Putamen (tissue), 1 donor: Measurements from ENCODE around the gene USB1.
"Not testable (repeated sequence)": the region's sequence is repeated elsewhere in the genome, so short reads cannot be mapped to it uniquely, and the experiment has no call there.

Experiments used
- DNase-seq: peaks from one replicate; pipeline ENCODE4 v3.0.0-alpha.2; 2016; ENCODE audit warnings: low spot score

Gene USB1

GRCh38 chr16:57969451-57970123 is 31.6 kb upstream of the USB1 start:
- DNase-seq, result no peak

DNA sequence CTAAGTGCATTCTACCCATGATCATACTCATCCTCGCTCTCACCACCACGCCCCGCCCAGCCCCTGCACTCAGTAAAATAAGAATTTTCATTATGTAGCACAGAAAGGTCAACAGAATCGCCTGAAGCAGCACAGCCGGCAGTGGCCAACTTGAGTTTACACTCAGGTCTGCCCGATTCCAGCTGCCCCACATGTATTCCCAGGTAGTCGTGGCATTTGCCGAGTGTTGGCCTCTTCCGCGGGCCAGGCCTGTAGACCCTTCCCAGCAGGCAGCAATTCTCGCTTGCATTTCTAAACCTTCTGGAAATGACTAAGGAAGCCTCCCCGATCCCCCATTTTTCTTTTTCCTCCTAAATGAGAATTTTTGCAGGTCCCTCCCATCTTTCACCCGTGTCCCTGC is 30.9 kb upstream of the USB1 start:
- no peak for DNase-seq

DNA sequence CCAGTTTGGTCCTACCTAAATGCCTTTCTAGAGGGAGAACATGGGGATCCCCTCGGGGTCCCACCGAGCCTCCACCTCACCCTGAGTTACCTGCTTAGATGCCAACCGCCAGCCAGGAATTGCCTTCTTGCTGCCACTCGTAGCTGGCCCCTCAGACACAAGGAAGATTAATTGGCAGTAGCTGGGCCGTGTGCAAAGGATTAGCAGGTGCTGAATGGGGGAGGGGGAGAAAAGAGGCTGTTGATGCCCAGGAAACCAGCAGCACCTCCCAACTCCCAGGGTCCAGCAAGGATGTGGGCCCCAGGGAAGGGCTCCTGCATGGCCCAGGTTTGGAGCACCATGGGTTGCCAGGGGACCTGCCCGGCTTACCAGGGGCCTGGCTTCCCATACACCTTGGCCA is 30.2 kb upstream of the USB1 start, which contains the start of gene CNGB1:
TSS of gene CNGB1 (minus strand) at position 159 of the 400 bp plus-strand sequence. CDS start 3,842 bp downstream, outside the sequence.
- DNase-seq, result no peak

- DNase-seq, result no peak
Measured at GRCh38 chr16:57971848-57972247, 29.4 kb upstream of the USB1 start.

GRCh38 chr16:57972306-57972705 is 28.9 kb upstream of the USB1 start:
- DNase-seq, result no peak

DNA sequence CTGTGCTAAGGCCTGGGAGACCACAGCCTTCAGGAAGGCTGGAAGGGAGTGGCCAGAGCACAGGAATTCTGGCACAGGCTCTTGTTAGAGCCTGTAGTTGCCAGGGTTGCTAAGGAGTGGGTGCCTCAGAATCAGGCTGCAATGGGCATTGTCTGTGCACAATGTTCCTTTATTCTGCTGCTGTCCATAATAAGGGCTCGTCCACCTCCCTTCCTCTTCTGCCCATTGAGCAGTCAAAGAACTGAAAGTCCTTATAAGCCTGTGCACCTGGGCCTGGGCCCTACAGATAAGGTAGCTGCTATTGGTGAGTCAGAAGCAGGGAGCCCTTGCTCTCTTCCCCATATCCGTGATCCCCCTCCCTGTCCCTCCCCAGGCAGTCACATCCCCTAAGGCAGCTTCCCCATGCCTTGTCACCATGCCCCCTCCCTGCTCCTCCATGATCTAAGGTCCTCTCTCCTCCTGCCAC is 24.8 kb upstream of the USB1 start:
- peak; percentile 64 for DNase-seq

DNA sequence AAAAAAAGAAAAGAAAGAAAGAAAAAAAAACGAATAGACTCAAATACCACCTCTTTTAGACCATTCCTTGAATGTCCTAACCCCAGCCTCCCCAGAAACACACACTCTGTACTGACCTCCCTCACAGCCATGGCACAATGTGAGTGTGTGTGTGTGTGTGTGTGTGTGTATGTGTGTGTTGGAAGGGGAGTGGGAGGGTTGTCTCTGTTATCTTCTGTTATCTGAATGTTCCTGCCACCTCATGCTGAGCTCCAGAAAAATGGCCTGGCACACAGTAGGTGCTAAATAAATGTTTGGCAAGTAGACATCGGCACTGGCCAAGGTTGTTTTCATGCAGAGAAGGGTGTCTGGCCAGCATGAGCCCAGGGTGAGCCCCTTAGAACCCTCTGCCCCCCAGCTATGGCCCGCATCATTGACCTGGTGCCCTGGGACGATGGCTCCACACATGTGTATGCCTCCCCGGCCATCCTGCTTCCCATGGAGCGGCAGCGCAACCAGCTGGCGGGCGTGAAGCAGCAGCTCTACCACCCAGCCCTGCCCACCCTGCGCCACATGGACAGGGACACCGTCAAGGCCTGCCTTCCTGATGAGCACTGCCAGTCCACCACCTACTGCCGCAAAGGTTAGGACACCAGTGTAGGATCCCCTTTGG is 23.7 kb upstream of the USB1 start:
- DNase-seq, result no peak

GRCh38 chr16:57978070-57978465 is 23.1 kb upstream of the USB1 start:
- not testable (repeated sequence) for DNase-seq

DNA sequence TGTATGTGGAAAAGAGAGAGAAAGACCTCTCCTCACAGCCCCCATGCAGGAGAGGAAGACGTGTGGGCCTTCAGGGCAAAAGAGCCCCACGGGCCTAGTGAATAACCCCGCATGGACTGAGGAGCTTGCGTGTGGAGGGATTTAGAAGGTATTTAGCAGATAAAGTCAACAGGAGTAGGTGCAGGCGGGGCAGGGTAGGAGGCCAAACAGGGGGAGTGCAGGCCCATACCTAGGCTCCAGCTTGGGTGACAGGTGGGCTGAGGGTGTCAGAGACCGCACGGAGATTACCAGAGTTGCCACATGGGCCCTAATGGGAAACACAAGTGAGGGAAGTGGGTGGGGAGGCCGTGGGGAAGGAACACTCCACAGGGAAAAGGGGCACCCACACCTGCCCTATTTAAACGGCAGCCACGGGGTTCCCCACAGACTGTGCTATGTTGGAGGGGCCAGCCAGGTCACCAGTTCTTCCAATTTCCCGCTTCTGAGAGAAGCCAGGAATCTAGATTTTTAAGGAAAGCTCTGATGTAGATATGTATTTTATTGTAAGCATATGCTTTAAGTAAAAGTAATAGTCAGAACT is 22.1 kb upstream of the USB1 start:
- DNase-seq, result no peak

GRCh38 chr16:57981636-57982035 is 19.6 kb upstream of the USB1 start:
- no peak for DNase-seq

DNA sequence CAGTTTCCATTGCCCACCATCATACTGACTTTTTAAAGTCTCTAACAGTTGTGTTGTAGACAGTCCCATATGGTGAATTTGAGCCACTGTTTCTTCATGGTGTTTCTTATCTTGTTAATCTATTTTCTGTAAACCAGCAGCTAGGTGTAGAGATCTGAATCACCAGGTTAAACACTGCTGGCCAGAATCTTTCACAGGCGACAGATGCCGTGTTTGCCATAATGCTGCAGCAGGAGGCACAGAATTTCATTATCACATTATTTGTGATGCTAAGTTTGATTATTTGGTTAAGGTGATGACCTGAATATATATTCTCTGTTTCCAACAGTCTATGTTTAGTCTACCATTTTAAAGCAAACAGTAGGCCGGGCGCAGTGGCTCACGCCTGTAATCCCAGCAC is 18.8 kb upstream of the USB1 start:
- no peak for DNase-seq

DNA sequence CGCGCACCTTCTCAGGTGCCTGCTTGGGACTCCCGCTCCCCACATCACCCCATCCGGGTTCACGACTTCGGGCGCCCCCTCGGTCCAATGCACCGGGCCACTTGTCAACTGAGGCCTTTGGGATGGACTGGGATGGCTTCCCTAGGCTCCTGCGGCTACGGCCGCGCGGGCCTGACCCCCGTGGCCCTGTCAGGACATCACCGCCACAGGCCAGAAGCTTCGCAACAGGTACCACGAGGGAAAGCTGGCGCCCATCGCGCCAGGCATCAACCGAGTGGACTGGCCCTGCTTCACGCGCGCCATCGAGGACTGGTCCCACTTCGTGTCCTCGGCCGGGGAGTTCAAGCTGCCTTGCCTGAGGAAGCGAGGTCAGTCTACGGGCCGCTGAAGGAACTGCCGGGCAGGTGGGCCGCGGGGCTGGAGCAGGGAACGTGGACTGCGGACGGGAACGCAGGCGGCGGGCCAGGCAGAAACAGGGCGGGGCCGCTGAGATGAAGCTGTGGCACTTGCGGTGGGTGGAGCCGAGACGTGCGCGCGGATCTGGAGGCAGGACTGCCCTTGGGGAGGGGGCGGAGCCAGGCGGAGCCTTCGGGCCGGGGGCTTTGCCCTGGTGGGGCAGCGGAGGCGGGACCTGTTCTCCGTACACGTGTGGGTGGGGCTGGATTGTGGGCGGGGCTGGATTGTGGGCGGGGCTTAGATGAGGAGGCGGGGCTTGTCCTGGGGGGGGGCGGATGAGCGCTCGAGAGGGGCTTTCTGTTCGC is 16.6 kb upstream of the USB1 start:
- no peak for DNase-seq

- DNase-seq, result no peak
Measured at GRCh38 chr16:57985204-57986181, 15.7 kb upstream of the USB1 start.

GRCh38 chr16:57986196-57986595 is 15.0 kb upstream of the USB1 start:
- no peak for DNase-seq

DNA sequence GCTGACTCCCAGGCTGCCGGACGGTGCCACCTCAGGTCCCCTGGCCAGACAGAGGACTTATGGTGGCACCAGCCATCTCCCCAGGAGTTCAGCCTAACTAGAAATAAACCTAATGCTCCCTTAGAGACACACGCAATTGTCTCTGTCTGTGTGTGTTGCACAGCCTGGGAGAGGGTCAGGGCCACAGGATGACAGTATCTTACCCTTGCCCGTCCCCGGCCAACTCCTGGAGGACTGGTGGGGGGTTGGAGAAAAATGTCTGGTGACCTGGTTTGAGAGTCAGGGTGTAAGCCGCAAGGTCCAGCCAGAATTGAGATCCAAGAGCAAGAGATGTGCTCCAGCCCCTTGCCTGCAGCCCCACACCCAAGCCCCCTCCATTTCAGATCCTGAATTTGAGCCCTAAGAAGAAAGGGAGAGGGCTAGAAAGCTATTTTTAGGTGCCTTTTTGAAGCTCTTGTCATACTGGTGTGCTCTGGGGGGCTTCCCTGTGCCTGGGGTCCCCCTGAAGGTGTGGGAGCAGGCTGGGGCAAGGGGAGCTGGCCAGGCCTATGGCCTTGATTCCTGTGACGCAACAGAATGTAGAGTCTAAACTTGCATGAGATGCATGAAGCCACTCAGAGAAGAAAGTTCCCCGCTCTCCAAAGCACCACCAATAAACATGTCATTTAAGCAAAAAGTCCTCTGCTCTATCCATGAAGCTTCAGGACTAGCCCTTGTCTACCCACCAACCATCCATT is 13.6 kb upstream of the USB1 start:
- DNase-seq, result no peak

DNA sequence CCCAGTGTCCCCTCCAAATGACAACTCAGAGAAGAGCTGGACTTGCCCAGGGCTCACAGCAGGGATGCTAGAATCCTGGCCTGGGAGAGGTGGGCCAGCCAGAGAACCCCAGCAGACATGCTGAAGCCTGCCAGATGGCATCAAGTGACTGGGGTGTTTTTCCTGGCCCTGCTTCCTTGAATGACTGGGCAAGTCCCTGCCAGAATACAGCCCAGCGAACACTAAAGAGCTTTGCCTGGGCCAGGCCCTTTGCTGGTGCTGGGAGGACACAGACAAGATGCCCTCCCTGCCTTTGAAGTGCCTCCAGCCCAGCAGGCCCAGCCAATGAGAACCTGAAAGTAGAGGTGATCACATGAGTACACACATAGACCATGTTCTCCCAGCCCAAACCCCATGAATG is 12.3 kb upstream of the USB1 start:
- peak; percentile 20 for DNase-seq

DNA sequence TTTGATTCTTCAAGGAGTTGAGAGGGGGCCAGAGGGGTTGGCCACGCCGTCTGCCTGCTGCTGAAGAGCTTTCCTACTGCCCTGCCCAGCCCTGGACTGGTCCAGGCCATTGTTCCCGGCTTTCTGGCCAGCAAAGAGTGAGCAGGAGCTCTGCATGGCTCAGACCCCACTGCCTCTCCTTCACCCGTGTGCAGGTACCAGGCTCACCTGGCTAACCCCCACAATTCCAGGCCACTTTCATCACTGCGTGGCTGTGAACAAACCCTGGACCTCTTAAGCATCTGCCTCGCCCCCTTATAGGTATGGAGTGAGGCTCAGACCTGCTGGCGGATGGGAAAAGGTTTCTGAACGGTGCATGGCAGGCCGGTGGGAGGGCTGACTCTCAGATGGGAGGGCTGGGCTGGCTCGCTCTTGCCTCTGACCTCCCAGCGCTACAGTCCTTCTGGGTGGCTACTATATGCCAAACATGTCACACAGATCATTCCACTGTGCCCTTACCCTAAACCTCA is 9.6 kb upstream of the USB1 start:
- DNase-seq, result no peak

- no peak for DNase-seq
Measured at GRCh38 chr16:57992084-57992483, 9.1 kb upstream of the USB1 start.

DNA sequence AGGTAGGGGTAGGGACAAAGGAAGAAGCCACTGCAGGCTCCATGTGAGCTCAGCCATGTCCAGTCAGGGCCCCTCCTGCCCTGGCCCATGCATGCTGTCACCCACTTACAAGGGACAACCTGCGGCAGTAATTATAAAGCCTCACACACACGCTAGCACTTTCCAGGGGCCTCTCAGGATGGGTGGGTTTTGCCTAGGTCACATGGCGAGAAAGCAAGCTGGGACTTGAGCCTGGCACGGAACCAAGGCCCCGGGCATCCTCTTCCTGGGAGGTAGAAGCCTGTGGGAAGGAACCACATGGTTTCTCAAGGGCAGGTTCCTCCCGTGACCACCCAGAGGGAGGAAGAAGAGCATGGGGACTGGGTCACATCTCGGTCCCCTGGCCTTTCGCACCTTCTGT is 7.8 kb upstream of the USB1 start:
- no peak for DNase-seq

DNA sequence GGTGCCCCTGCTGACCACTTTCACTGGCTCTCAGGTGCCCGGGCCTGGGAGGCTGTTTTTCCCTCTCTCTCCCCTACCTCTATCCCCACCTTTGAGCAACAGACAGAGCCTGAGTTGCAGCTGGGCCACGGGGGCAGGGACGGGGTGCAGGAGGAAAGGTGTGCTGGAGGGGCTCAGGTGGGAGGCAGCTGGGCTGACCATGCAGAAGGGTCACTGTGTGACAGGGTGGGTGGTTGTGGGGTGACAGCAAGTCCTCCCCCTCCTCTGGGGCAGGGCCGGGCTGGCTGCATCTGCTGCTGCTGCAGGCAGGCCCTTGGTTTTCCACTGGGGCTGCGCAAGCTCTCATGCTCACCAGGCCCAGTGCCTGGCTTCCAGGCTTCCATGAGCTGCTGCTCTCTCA is 7.3 kb upstream of the USB1 start:
- no peak for DNase-seq

DNA sequence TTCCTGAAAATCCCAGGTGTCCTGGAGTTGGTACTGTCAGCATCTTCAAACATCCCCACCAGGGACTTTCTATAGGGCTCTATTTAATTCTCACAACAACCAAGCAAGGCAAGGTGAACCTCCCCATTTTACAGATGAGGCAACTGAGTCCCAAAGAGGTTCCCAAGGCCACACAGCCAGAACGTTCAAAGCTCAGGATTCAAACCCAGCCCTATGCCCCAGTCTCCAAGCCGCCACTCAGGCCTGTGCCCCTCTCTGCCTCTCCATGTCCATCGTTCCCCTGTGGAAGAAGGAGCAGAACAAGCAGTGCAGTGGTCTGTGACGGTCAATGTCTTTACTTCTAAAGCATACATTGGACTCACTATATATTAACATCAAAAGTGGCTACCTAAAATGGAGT is 6.8 kb upstream of the USB1 start:
- DNase-seq, result no peak
